Measurements from ENCODE around the gene FAM227B.

DNA sequence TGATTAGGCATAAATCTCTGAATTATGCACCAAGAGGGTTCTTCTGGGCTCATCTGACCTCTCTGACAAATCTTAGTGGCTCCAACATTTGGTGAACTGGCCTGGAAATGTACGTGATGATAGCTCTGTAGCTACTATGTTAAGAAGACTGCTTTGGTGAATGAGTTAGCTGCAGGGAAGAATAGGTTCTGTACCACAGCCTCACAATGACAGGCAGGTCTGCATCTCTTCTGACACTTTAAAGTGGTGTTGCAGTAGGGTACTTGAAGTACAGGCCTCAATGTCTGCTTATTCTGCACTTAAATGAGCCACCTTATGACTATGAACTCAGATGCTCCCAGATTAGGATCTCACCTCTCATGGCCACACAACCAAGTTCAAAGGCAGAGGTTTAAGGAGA, 190.6 kb downstream of the FAM227B start:
- TF ChIP-seq POLR2A (IDR thresholded peaks at IDR 0.05; ENCODE audit: low read depth, low read length): no peak
- no peak for TF ChIP-seq POLR2AphosphoS5 (IDR thresholded peaks at IDR 0.05; ENCODE audit: low read depth, low read length)

Measured in GM12891 (cell line).